H9 (cell line): ENCODE results near the gene RPS21. TPM values are rescaled to one million over a fixed set of nuclear protein-coding genes. Genes with fewer than 3 reads are reported as not detected.

Experiments
- DNase-seq: peaks from one replicate; pipeline ENCODE4 v3.0.0-alpha.2; 2017
- H2AFZ ChIP-seq: one replicate; pipeline ENCODE4 v1.6.1; 2013; ENCODE audit warnings: mild to moderate bottlenecking, low read length, control low read depth, moderate library complexity
- H2AK5ac ChIP-seq: 2 replicates; pipeline ENCODE4 v1.6.1; 2013; ENCODE audit warnings: low read length, control low read depth, mixed read lengths; ENCODE audit not compliant: insufficient read length
- H2BK120ac ChIP-seq: one replicate; pipeline ENCODE4 v1.6.1; 2013; ENCODE audit warnings: low read depth, mild to moderate bottlenecking, low read length, control low read depth, inconsistent platforms; ENCODE audit not compliant: poor library complexity, severe bottlenecking
- H2BK12ac ChIP-seq: 2 replicates; pipeline ENCODE4 v1.6.1; 2013; ENCODE audit warnings: low read length, control low read depth, mixed read lengths, low read depth; ENCODE audit not compliant: insufficient read length
- H2BK15ac ChIP-seq: 2 replicates; pipeline ENCODE4 v1.6.1; 2013; ENCODE audit warnings: low read depth, low read length, control low read depth
- H2BK20ac ChIP-seq: one replicate; pipeline ENCODE4 v1.6.1; 2013; ENCODE audit warnings: low read depth, mild to moderate bottlenecking, low read length, control low read depth, inconsistent platforms; ENCODE audit not compliant: poor library complexity, severe bottlenecking
- H2BK5ac ChIP-seq: 2 replicates; pipeline ENCODE4 v1.6.1; 2013; ENCODE audit warnings: low read length, control low read depth, mixed read lengths; ENCODE audit not compliant: insufficient read length
- H3K14ac ChIP-seq: 2 replicates; pipeline ENCODE4 v1.6.1; 2013; ENCODE audit warnings: low read length, control low read depth; ENCODE audit not compliant: insufficient read depth
- H3K18ac ChIP-seq: 2 replicates; pipeline ENCODE4 v1.6.1; 2013; ENCODE audit warnings: low read depth, mild to moderate bottlenecking, mixed read lengths, low read length, control low read depth; ENCODE audit not compliant: insufficient read length
- H3K23ac ChIP-seq: 2 replicates; pipeline ENCODE4 v1.6.1; 2013; ENCODE audit warnings: low read length, control low read depth, mixed read lengths, low read depth; ENCODE audit not compliant: insufficient read length
- H3K23me2 ChIP-seq: 2 replicates; pipeline ENCODE4 v1.6.1; 2013; ENCODE audit warnings: low read depth, mild to moderate bottlenecking, mixed read lengths, low read length, control low read depth; ENCODE audit not compliant: insufficient read length, poor library complexity, severe bottlenecking
- H3K27ac ChIP-seq: 2 replicates; pipeline ENCODE4 v1.5.1; 2013; ENCODE audit warnings: low read length, control low read depth, mixed read lengths, low read depth; ENCODE audit not compliant: insufficient read length
- H3K27me3 ChIP-seq: 2 replicates; pipeline ENCODE4 v1.6.1; 2013; ENCODE audit warnings: low read length, control low read depth, inconsistent platforms; ENCODE audit not compliant: insufficient read depth
- H3K4ac ChIP-seq: 2 replicates; pipeline ENCODE4 v1.6.1; 2013; ENCODE audit warnings: low read depth, mild to moderate bottlenecking, control low read depth, inconsistent platforms, low read length, moderate library complexity
- H3K4me1 ChIP-seq: 2 replicates; pipeline ENCODE4 v1.6.1; 2013; ENCODE audit warnings: low read length, control low read depth, inconsistent platforms; ENCODE audit not compliant: insufficient read depth
- H3K4me2 ChIP-seq: 2 replicates; pipeline ENCODE4 v1.6.1; 2013; ENCODE audit warnings: low read length, control low read depth, mixed read lengths; ENCODE audit not compliant: insufficient read length, insufficient read depth
- H3K56ac ChIP-seq: 2 replicates; pipeline ENCODE4 v1.6.1; 2013; ENCODE audit warnings: low read depth, mild to moderate bottlenecking, mixed read lengths, low read length, control low read depth; ENCODE audit not compliant: insufficient read length
- H3K79me1 ChIP-seq: 2 replicates; pipeline ENCODE4 v1.6.1; 2013; ENCODE audit warnings: low read depth, mild to moderate bottlenecking, moderate library complexity, low read length, control low read depth, inconsistent platforms; ENCODE audit not compliant: insufficient read depth, poor library complexity, severe bottlenecking
- H3K79me2 ChIP-seq: 2 replicates; pipeline ENCODE4 v1.6.1; 2013; ENCODE audit warnings: low read length, control low read depth, inconsistent platforms; ENCODE audit not compliant: insufficient read depth
- H3K9ac ChIP-seq: 2 replicates; pipeline ENCODE4 v1.6.1; 2013; ENCODE audit warnings: low read length, control low read depth, mixed read lengths; ENCODE audit not compliant: insufficient read length; ENCODE audit errors: extremely low read depth
- H3K9me3 ChIP-seq: one replicate; pipeline ENCODE4 v1.6.1; 2013; ENCODE audit warnings: low read depth, low read length, inconsistent platforms; ENCODE audit not compliant: control insufficient read depth
- H3T11ph ChIP-seq: one replicate; pipeline ENCODE4 v1.6.1; 2013; ENCODE audit warnings: mild to moderate bottlenecking, low read length, control low read depth, inconsistent platforms
- H4K20me1 ChIP-seq: one replicate; pipeline ENCODE4 v1.6.1; 2013; ENCODE audit not compliant: control insufficient read depth, insufficient read length, insufficient read depth
- H4K5ac ChIP-seq: 2 replicates; pipeline ENCODE4 v1.6.1; 2013; ENCODE audit warnings: low read depth, mild to moderate bottlenecking, mixed read lengths, low read length, control low read depth; ENCODE audit not compliant: insufficient read length
- H4K8ac ChIP-seq: replicated peaks from 2 replicates; pipeline ENCODE4 v1.6.1; 2013; ENCODE audit warnings: low read length, control low read depth, mixed read lengths, low read depth; ENCODE audit not compliant: insufficient read length
- H4K91ac ChIP-seq: 2 replicates; pipeline ENCODE4 v1.6.1; 2013; ENCODE audit warnings: low read depth, mild to moderate bottlenecking, moderate library complexity, mixed read lengths, low read length, control low read depth; ENCODE audit not compliant: insufficient read length
- H3K27ac Mint-ChIP-seq, 3 experiments: 2 replicates in 2 of 3; 3 replicates in 1 of 3; pipeline ENCODE4 v1.8.0; 2020 to 2021; ENCODE audit warnings: mixed read lengths in 3 of 3, mild to moderate bottlenecking in 1 of 3, moderate library complexity in 1 of 3
- H3K27me3 Mint-ChIP-seq: 2 replicates; pipeline ENCODE4 v1.8.0; 2021; ENCODE audit warnings: low read depth, mild to moderate bottlenecking, moderate library complexity, mixed read lengths
- H3K36me3 Mint-ChIP-seq, 3 experiments: 2 replicates in 2 of 3; 3 replicates in 1 of 3; pipeline ENCODE4 v1.8.0; 2020 to 2021; ENCODE audit warnings: low read depth in 3 of 3, mixed read lengths in 3 of 3; ENCODE audit not compliant: insufficient read depth in 1 of 3
- H3K4me1 Mint-ChIP-seq, 2 experiments: 2 replicates each; pipeline ENCODE4 v1.8.0; 2020; ENCODE audit warnings: mixed read lengths in 2 of 2
- H3K4me3 Mint-ChIP-seq, 2 experiments: 2 replicates in 1 of 2; 3 replicates in 1 of 2; pipeline ENCODE4 v1.8.0; 2020 to 2021; ENCODE audit warnings: mild to moderate bottlenecking in 2 of 2, mixed read lengths in 2 of 2, moderate library complexity in 1 of 2
- H3K9me3 Mint-ChIP-seq, 2 experiments: 2 replicates in 1 of 2; 3 replicates in 1 of 2; pipeline ENCODE4 v1.8.0; 2020; ENCODE audit warnings: mild to moderate bottlenecking in 2 of 2, mixed read lengths in 2 of 2, moderate library complexity in 1 of 2
- WGBS: extraction: QIAGEN DNeasy Blood & Tissue Kit; methylation state at CpG from one replicate; pipeline ENCODE4 v1.1.7; 2013; ENCODE audit warnings: missing lambda C conversion rate, low lambda C conversion rate, mixed read lengths; ENCODE audit not compliant: insufficient read length; ENCODE audit errors: extremely low coverage; 5-methylcytosine and 5-hydroxymethylcytosine counted together
- total RNA-seq: library from RNA; stranded (reverse); gene quantifications from 2 replicates; pipeline ENCODE4 v1.2.1, GENCODE V29; 2021
- TF ChIP-seq, protein P1 (sequence below): fragments of 200-600 bp; sonication (generic); conservative IDR thresholded peaks from 3 replicates; pipeline ENCODE4 v1.8.0; 2021; ENCODE audit warnings: antibody characterized with exemption, mild to moderate bottlenecking

RPS21 gene
- total RNA-seq, 1 experiment from 2014 or later: 1,715 TPM

DNA sequence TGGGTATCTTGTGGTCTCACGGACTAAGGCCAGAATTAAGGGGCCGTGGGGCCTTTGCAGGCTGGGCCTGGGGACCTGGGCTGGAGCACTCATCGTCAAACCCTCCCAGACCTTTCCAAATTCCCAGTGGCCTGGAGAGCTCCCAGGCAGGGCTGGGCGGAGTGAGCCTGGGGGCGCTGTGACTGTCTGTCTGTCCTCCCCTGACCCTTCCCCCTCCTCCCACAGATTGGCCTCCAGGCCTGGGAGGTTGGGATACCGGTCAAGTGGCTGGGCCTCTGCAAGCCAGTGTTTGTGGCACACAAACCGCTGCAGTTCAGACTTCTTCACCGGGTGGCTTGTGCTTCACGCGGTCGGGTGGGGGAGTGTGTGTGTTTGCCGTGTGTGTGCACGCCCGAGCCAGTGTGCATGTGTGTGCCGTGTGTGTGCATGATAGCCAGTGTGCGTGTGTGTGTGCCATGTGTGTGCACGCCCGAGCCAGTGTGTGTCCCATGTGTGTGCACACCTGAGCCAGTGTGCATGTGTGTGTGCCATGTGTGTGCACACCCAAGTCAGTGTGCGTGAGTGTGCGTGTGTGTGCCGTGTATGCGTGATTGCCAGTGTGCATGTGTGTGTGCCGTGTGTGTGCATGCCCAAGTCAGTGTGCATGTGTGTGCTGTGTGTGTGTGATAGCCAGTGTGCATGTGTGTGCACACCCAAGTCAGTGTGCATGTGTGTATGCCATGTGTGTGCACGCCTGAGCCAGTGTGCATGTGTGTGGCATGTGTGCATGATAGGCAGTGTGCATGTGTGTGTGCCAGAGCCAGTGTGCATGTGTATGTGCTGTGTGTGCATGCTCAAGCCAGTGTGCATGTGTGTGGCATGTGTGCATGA is 34.2 kb downstream of the RPS21 start:
- no peak overlapping the region; the same call in 1 of the 2 replicates for H3K14ac ChIP-seq
- H2AFZ ChIP-seq: no peak overlapping the region
- no peak overlapping the region for H3K9ac ChIP-seq
- H2BK15ac ChIP-seq: no peak overlapping the region
- no peak overlapping the region for H2BK5ac ChIP-seq
- H3K79me2 ChIP-seq: no peaks in the 10 kb centered on the region
- H2BK20ac ChIP-seq: no peak overlapping the region
- H2AK5ac ChIP-seq: no peak overlapping the region
- H3K9me3 ChIP-seq: no peaks in the 10 kb centered on the region
- Mint-ChIP-seq H3K27me3 (peaks cover 1% of the 10 kb centered on the region), H3K36me3 (peaks cover 0 to 4% (median 4%) of the 10 kb centered on the region in 3 experiments; a peak in 1 of 7 replicates), H3K4me3 (no peak overlapping the region), H3K4me1 (peaks cover 4 to 21% of the 10 kb centered on the region in 2 experiments), H3K9me3 (peaks cover 3 to 5% of the 10 kb centered on the region in 2 experiments; a peak in 2 of 5 replicates), H3K27ac (peak overlapping the region in 1 of 3 experiments; percentile 35; a peak in 2 of 7 replicates)
- H4K20me1 ChIP-seq: no peaks in the 10 kb centered on the region
- no peak overlapping the region for H2BK120ac ChIP-seq
- H3K4me1 ChIP-seq: no peaks in the 10 kb centered on the region
- no peak for DNase-seq
- peak overlapping the region; percentile 3 for H4K8ac ChIP-seq
- H3T11ph ChIP-seq: no peak overlapping the region
- H3K79me1 ChIP-seq: no peaks in the 10 kb centered on the region
- no peaks in the 10 kb centered on the region for H3K23me2 ChIP-seq
- peak overlapping the region; percentile 3 for H4K5ac ChIP-seq
- no peak overlapping the region for H4K91ac ChIP-seq
- no peak overlapping the region for H3K27ac ChIP-seq
- H3K18ac ChIP-seq: no peak overlapping the region
- H2BK12ac ChIP-seq: no peak overlapping the region
- H3K4ac ChIP-seq: no peak overlapping the region
- no peak overlapping the region for H3K4me2 ChIP-seq
- WGBS: no CpG with 5 or more reads among the region's 24 CpGs
- no peak overlapping the region for H3K23ac ChIP-seq
- TF ChIP-seq, protein P1, sequence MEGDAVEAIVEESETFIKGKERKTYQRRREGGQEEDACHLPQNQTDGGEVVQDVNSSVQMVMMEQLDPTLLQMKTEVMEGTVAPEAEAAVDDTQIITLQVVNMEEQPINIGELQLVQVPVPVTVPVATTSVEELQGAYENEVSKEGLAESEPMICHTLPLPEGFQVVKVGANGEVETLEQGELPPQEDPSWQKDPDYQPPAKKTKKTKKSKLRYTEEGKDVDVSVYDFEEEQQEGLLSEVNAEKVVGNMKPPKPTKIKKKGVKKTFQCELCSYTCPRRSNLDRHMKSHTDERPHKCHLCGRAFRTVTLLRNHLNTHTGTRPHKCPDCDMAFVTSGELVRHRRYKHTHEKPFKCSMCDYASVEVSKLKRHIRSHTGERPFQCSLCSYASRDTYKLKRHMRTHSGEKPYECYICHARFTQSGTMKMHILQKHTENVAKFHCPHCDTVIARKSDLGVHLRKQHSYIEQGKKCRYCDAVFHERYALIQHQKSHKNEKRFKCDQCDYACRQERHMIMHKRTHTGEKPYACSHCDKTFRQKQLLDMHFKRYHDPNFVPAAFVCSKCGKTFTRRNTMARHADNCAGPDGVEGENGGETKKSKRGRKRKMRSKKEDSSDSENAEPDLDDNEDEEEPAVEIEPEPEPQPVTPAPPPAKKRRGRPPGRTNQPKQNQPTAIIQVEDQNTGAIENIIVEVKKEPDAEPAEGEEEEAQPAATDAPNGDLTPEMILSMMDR: no peak
- no peaks in the 10 kb centered on the region for H3K27me3 ChIP-seq
- no peak overlapping the region for H3K56ac ChIP-seq
